ENCODE results near the gene TM4SF20.
"Not testable (repeated sequence)": the region's sequence is repeated elsewhere in the genome, so short reads cannot be mapped to it uniquely, and the experiment has no call there.

TM4SF20 gene

GRCh38 chr2:227389231-227389630 is 10.1 kb upstream of the TM4SF20 start:
- H3K79me2 ChIP-seq (ENCODE audit: insufficient read depth, low read length), result no peaks in the 10 kb centered on the region
- no peaks in the 10 kb centered on the region for H3K9me2 ChIP-seq (ENCODE audit: low read depth, low read length)
- no peak for TF ChIP-seq EZH2 (IDR thresholded peaks at IDR 0.05; ENCODE audit: borderline replicate concordance, low read length)
- TF ChIP-seq CTCF (IDR thresholded peaks at IDR 0.05; ENCODE audit: low read length), result no peak
- no peak overlapping the region for H2AFZ ChIP-seq (ENCODE audit: low read length)
- no peak overlapping the region for H3K27ac ChIP-seq (ENCODE audit: low read depth, low read length, poor library complexity, severe bottlenecking)
- H3K9me3 ChIP-seq (ENCODE audit: low read length), result no peaks in the 10 kb centered on the region
- no peak overlapping the region for H3K4me3 ChIP-seq (ENCODE audit: low read depth, low read length, poor library complexity, severe bottlenecking)
- H3K9ac ChIP-seq (ENCODE audit: low read length), result no peak overlapping the region
- no peaks in the 10 kb centered on the region for H3F3A ChIP-seq (ENCODE audit: insufficient read depth, low read length)
- H3K4me2 ChIP-seq (ENCODE audit: low read length), result no peak overlapping the region
- H3K36me3 ChIP-seq (ENCODE audit: insufficient read depth, low read length), result no peaks in the 10 kb centered on the region
- H3K4me1 ChIP-seq (ENCODE audit: insufficient read depth, low read length, severe bottlenecking), result peaks cover 5% of the 10 kb centered on the region
- H4K20me1 ChIP-seq (ENCODE audit: insufficient read depth, low read length), result no peaks in the 10 kb centered on the region
- no peaks in the 10 kb centered on the region for H3K27me3 ChIP-seq (ENCODE audit: insufficient read depth, low read length)

DNA sequence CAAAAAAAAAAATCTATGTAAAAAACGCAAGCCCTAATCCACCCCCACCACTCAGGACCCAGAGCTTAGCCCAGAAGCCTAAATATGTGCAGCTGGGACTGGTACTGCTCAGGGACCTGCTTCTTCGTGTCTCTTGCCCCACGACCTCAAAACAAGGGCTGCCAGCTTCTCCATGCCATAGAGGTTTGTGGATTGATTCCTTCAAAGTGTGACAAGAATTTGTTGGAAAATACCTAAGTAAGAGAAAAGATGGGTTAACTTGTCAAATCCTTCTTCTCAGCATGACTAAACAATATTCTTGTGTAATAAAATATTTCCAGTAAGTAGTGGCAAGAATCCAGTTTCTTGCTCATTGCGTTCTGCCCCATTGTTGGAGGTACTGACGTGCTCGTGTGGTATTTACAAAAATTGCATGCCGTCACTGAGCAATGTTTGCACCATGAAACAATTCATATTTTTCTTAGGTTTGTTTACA is 9.5 kb upstream of the TM4SF20 start:
- TF ChIP-seq CTCF (IDR thresholded peaks at IDR 0.05; ENCODE audit: low read length), result no peak
- no peak for TF ChIP-seq EZH2 (IDR thresholded peaks at IDR 0.05; ENCODE audit: borderline replicate concordance, low read length)
- Histone ChIP-seq H3K4me1 (ENCODE audit: insufficient read depth, low read length, severe bottlenecking) (peaks cover 5% of the 10 kb centered on the region), H3K9me3 (ENCODE audit: low read length) (no peaks in the 10 kb centered on the region), H3K27ac (ENCODE audit: low read depth, low read length, poor library complexity, severe bottlenecking) (no peak overlapping the region), H3F3A (ENCODE audit: insufficient read depth, low read length) (no peaks in the 10 kb centered on the region), H2AFZ (ENCODE audit: low read length) (no peak overlapping the region), H3K9me2 (ENCODE audit: low read depth, low read length) (no peaks in the 10 kb centered on the region), H4K20me1 (ENCODE audit: insufficient read depth, low read length) (no peaks in the 10 kb centered on the region), H3K4me3 (ENCODE audit: low read depth, low read length, poor library complexity, severe bottlenecking) (no peak overlapping the region), H3K9ac (ENCODE audit: low read length) (no peak overlapping the region), H3K27me3 (ENCODE audit: insufficient read depth, low read length) (no peaks in the 10 kb centered on the region), H3K36me3 (ENCODE audit: insufficient read depth, low read length) (no peaks in the 10 kb centered on the region), H3K79me2 (ENCODE audit: insufficient read depth, low read length) (no peaks in the 10 kb centered on the region), H3K4me2 (ENCODE audit: low read length) (no peak overlapping the region)

DNA sequence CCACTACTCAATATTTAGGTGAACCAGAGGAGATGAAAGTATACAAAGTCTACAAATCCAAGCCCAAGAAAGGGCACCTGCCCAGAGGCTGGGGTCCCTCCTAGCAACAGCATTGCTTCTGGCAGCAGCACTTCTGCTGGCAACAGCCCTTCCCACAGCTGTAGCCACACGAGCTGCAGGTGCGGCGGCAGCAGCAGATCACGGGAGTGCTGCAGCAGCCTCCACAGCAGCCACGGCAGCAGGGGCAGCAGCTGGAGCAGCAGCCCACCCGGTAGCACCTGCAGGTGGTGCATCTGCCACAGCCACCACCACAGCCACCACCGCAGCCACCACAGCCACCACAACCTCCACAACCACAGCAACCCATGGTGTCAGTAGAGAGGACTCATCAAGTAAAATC is 8.5 kb upstream of the TM4SF20 start, which contains the start of gene SCYGR1:
Gene SCYGR1 (minus strand): TSS at position 367 of the 400 bp plus-strand sequence. CDS start 0 bp downstream, at position 367.
- H3K27me3 ChIP-seq (ENCODE audit: insufficient read depth, low read length); H3K9ac ChIP-seq (ENCODE audit: low read length); H3K4me3 ChIP-seq (ENCODE audit: low read depth, low read length, poor library complexity, severe bottlenecking); H3K27ac ChIP-seq (ENCODE audit: low read depth, low read length, poor library complexity, severe bottlenecking); H3K4me2 ChIP-seq (ENCODE audit: low read length); H3F3A ChIP-seq (ENCODE audit: insufficient read depth, low read length); H4K20me1 ChIP-seq (ENCODE audit: insufficient read depth, low read length); H3K9me3 ChIP-seq (ENCODE audit: low read length); H2AFZ ChIP-seq (ENCODE audit: low read length); H3K79me2 ChIP-seq (ENCODE audit: insufficient read depth, low read length); H3K36me3 ChIP-seq (ENCODE audit: insufficient read depth, low read length); H3K9me2 ChIP-seq (ENCODE audit: low read depth, low read length); H3K4me1 ChIP-seq (ENCODE audit: insufficient read depth, low read length, severe bottlenecking): not testable (repeated sequence)

DNA sequence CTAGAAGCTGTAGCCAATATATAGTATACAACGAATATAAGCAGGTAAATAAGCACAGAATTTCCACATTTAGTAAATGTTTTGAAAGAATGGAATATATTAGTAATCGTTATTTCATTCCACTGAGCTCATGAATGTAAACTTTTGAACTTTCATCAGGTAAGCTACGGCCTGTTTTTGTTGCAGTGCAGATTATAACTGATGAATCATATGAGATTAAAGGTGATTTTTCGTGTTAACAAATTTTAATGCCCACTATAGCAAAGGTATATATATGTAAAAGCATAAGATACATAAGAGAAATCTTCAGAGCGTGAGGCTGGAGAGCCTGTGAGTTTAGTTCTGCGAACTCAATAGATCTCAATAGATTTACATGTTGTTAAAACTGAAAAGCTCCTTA is 7.5 kb upstream of the TM4SF20 start:
- Histone ChIP-seq H3K4me1 (ENCODE audit: insufficient read depth, low read length, severe bottlenecking) (peaks cover 5% of the 10 kb centered on the region), H3K4me2 (ENCODE audit: low read length) (no peak overlapping the region), H3K9ac (ENCODE audit: low read length) (no peak overlapping the region), H2AFZ (ENCODE audit: low read length) (no peak overlapping the region), H3K79me2 (ENCODE audit: insufficient read depth, low read length) (no peaks in the 10 kb centered on the region), H3K9me3 (ENCODE audit: low read length) (no peaks in the 10 kb centered on the region), H3K36me3 (ENCODE audit: insufficient read depth, low read length) (no peaks in the 10 kb centered on the region), H3K27me3 (ENCODE audit: insufficient read depth, low read length) (no peaks in the 10 kb centered on the region), H3K4me3 (ENCODE audit: low read depth, low read length, poor library complexity, severe bottlenecking) (no peak overlapping the region), H3K9me2 (ENCODE audit: low read depth, low read length) (no peaks in the 10 kb centered on the region), H3F3A (ENCODE audit: insufficient read depth, low read length) (no peaks in the 10 kb centered on the region), H3K27ac (ENCODE audit: low read depth, low read length, poor library complexity, severe bottlenecking) (no peak overlapping the region), H4K20me1 (ENCODE audit: insufficient read depth, low read length) (no peaks in the 10 kb centered on the region)
- TF ChIP-seq CTCF (IDR thresholded peaks at IDR 0.05; ENCODE audit: low read length) (no peak), EZH2 (IDR thresholded peaks at IDR 0.05; ENCODE audit: borderline replicate concordance, low read length) (no peak)
